HPDE6-E6E7 (cell line): Measurements from ENCODE around the gene EXD1.
"Not testable (repeated sequence)": the region's sequence is repeated elsewhere in the genome, so short reads cannot be mapped to it uniquely, and the experiment has no call there.

Experiments used
- DNase-seq: peaks from one replicate; pipeline ENCODE4 v3.0.0; 2011; ENCODE audit warnings: missing footprints; ENCODE audit errors: extremely low spot score

The EXD1 gene, protein sequence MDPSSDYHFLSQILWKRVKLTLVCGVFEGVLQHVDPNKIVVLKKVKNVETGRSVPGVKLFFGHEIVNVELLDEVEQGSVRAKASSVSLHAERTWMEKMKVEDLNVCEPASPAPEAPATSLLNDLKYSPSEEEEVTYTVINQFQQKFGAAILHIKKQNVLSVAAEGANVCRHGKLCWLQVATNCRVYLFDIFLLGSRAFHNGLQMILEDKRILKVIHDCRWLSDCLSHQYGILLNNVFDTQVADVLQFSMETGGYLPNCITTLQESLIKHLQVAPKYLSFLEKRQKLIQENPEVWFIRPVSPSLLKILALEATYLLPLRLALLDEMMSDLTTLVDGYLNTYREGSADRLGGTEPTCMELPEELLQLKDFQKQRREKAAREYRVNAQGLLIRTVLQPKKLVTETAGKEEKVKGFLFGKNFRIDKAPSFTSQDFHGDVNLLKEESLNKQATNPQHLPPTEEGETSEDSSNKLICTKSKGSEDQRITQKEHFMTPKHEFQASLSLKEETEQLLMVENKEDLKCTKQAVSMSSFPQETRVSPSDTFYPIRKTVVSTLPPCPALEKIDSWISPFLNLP

DNA sequence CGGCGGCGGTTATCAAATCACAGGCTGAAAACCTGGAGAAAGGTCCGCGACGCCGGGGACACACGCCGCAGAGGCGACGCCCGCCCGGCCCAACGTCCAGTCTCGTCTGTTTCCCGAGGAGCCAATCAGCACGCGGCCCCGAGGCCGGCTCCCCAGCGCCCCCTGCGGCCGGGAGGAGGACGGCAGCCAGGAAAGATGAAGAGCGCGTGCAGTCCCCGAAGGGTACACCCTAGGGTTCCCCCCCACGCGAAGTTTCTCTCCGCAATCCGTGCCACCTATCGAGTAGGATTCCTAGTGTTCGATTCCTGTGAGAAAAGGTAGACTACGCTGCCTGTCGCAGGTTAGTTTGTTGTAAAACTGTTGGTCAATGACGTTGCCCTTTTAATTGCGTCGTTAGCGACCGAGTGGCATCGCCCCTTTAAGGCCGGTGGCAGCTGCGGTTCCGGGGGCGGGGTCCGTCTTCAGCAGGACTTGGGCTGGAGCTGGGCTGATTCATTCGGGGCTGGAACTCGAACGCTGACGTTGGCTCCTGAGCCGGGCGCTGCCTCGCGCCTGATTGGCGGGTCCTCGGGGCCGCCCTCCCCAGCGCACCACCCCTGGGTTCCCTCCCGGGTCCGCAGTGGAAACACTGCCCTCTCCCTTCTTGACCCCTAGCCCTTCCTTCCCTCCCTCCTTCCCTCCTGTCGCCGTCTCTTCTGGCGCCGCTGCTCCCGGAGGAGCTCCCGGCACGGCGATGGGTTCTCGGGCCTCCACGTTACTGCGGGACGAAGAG is at the start of gene EXD1, which contains the start of gene CHP1:
TSS of gene EXD1 (minus strand) at position 108 of the 772 bp plus-strand sequence. CDS start 4,182 bp downstream, outside the sequence.
TSS of gene CHP1 (plus strand) at position 619 of the 772 bp plus-strand sequence. CDS start at position 734, 115 bp downstream.
- DNase-seq: peak; percentile 98

DNA sequence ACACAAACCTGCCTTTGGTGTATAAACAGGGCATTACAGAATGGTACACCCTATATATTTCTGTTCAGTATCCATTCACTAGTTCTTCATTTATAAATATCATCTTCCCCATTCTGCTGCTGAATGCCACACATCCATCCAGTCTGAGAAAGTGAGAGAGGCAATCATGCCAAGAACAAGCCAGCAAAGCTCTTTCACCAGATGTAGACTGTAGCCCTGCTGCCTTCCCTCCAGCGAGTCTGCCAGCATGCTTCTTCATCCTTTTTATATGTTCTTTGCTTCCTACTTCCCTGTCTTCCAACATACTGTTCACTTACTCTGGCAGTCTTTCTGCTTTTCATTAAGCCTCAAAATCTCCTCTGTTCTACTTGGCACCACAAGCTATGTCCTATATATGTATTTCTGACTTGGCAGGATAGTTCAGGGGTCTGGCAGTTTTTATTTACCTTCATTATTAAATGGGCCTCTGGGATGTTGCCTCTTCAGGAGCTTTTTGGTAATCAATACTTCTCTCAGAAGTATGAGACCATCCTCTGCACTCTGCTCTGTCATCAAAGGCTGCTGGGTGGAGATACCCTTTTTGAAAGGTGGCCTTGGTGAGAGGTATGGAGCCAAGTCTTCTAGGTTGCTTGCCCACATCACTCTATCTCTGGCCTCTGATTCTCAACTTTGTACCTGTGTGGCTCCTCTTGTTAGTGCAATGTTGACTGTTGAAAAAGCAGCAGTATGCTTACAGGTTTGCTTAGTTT is 49.2 kb upstream of the EXD1 start:
- no peak for DNase-seq

DNA sequence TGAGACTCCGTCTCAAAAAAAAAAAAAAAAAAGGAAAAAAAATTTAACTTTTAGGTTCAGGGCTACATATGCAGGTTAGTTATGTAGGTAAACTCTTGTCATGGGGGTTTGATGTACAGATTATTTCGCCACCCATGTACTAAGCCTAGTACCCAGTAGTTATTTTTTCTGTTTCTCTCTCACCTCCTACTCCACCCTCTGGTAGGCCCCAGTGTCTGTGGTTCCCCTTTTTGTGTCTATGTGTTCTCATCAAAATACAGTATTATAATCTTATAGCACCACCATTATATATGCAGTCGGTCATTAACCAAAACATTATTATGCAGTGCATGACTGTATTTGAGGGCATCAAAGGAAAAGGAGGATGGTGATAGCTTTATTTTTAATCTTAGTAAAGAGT is 47.8 kb upstream of the EXD1 start:
- no peak for DNase-seq

DNA sequence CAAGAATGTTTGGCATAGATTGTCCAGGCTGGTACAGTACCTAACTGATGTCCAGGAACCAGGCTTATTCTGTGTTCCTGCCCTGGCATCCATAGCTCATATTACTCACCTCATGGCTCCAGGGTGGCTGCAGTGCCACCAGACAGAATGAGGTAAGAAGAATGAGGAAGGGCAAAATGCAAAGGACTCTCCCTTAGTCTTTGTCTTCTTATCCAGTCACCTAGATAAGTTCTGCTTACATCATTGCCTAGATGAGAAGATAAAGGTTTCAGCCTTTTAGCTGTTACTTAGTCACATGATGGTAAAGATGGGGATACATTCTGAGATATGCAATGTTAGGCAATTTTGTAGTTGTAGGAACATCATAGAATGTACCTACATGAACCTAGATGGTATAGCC is 46.3 kb upstream of the EXD1 start:
- no peak for DNase-seq

DNA sequence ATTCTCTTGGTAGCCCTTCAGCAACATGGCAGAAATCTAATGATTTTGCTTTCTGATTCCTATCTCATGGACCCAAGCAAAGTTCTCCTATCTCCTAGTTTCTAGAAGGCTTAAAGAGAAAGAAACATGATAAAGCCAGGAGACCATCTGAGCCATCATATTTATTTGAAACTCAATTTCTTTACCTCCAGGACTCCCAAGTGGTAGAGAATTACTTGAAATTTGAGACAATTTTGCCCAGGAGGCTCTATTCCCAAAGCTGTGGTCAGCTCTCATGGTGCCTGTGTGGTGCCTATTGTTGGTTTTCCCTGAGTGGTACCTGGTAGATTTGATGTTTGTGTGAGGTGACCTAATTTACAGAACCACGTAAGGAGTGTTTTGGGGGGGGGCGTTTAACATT is 39.3 kb upstream of the EXD1 start:
- DNase-seq: no peak

DNA sequence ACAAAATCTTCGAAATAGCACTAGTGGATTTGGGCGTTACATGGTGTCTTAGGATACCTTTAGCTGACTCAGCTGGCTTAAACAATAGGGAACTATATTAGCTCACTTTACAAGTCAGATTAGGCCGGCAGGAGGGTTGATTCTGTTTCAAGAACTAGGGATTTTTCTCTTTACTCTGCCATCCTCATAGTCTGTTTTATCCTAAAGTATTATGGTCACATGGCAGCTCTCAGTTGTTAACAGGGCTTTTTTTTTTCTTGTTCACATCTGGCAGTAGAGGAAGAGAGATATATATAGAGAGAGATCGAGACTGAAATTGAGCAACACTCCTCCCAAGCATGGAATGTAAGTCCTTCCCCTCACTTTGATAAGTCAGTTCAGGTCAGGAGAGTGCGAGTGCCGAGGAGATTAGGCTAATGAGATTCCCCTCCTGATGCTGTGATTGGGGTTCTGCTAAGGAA is 33.4 kb upstream of the EXD1 start:
- DNase-seq: no peak

DNA sequence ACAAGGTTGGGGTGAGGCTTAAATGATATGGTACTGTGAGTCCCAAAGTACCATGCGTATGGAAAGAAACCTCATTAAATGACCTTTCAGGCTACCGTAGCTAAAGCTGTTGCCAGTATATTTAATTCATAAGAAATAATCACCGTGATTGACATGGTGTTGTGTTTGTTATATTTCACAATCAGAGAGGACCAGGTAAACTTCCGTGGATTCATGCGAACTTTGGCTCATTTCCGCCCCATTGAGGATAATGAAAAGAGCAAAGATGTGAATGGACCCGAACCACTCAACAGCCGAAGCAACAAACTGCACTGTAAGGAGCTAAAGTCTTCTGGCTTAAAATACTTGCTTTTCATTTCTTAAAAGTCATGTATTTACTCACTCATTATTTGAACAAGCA is 32.0 kb upstream of the EXD1 start:
- no peak for DNase-seq

DNA sequence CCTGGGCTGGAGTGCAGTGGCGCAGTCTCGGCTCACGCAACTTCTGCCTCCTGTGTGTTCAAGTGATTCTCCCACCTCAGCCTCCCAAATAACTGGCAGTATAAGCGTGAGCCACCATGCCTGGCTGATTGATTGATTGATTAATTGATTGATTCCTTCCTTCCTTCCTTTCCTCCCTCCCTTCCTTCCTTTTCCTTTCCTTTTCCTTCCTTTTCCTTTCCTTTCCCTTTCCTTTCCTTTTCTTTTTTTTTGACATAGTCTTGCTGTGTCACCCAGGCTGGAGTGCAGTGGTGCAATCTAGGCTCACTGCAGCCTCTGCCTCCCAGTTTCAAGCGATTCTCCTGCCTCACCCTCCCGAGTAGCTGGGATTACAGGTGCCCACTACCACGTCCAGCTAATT is 30.4 kb upstream of the EXD1 start:
- DNase-seq: not testable (repeated sequence)

DNA sequence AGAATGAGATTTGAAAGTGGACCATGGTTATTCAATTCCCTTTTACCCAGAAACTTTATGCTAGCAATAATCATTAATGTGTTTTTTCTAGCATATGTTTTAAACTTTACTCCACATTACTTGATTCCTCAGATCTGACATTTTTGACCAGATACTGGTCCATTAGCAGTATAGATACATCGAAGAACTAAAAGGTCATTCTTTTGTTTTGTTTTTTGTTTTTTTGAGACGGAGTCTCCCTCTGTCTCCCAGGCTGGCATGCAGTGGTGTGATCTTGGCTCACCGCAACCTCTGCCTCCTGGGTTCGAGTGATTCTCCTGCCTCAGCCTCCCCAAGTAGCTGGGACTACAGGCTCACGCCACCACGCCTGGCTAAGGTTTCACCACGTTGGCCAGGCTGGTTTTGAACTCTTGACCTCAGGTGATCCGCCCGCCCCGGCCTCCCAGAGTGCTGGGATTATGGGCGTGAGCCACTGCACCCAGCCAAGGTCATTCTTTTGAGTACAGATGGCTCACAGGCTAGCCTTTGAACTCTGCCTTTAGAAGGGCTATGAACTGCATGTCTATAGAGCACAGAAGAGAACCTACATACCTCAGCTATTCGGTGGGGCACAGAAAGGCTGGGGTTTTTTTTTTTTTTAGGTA is 29.1 kb upstream of the EXD1 start:
- DNase-seq: no peak

DNA sequence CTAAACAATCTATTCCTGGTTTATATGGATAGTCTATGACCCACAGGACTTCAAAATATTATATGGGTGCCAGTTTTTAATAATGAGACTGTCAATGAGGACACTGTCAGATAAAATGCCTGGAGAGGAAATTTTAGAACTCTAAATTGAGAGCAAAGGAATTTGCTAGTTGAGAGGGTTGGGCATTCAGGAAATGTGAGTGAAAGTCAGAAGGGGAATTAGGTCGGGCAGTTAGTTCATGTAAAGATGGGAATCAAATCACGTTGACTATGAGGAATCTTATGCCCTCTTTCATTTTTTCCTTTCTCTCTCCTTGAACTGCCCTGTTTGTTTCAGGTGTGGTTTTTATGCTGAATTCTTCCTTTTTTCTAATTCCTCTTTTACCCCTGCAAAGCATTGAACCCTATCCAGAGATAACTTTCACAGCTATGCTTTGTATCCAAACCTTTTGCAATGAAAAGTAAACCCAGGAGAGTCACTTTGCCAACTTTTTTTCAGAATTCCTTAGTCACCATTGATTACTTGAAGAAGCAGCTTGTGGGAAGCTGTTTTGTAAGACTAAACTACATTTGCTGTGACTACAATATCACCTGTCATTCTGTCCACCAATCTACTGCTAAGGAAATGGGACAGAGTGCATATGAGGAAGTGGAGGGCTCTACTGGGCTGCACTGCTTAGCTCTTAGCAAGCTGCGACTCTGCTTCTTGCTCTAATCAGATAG is 28.4 kb upstream of the EXD1 start:
- no peak for DNase-seq

DNA sequence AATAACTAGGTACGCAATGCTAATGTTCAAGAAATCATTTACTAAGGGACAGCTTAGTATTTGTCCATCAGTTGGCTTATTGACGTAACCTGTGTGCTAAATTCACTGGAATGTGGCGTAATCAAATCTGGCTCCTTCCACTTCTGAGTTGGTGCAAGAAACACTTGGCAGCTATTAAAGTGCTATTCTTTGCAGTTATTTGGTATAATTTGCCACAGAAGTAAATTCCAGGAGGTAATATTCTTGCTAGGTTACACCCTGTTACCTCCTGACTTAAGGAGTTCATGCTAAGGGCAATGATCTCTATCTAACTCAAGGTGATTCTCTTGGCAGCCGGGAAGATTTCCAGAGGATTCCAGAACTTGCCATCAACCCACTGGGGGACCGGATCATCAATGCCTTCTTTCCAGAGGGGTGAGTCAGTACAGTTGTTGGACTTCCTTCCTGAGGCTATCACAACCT is 26.1 kb upstream of the EXD1 start:
- no peak for DNase-seq

DNA sequence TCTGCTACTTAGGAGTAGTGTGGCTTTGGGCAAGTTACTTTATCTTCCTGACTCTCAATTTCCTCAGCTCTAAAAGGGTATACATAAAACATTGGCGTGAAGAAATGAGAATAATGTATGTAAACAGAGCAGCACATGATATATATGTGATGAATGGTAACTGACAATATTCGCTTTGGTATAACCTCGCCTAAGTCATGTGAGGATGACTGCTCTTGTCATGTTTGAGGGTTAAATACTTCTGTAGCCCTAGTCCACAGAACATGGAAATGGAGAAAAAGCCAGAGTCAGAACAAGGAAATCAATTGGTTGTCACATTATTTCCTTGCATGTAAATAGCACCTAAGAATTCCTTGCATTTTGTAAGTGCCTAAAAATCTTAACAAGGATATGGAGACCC is 25.5 kb upstream of the EXD1 start:
- DNase-seq: no peak

DNA sequence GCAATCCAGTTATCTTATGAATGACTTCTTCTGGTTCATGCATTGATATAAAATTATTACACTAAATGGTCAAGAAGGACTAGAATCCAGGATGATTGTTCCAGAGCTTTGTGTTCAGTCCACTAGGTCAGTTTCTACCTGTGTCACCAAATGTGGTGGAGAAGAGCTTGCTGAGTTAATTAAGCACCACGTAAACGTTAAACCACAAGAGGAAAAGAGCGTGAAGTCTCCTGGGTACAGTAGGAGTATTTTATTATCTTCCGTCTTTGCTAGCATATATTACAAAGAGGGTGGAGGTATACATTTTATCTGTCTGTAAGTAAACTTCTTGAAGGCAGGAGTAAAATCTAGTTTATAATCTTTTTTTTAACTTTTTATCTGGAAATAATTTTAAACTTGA is 24.0 kb upstream of the EXD1 start:
- DNase-seq: no peak

DNA sequence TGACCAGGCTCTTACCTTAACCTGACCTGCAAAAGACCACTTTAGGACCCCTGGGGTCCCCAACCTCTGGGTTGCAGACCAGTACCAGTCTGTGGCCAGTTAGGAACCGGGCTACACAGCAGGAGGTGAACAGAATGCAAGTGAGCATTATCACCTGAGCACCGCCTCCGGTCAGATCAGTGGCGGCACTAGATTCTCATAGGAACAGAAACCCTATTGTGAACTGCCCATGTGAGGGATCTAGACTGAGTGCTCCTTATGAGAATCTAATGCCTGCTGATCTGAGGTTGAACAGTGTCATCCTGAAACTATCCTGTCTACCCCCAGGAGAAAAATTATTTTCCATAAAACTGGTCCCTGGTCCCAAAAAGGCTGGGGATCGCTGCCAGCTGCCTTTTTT is 20.9 kb upstream of the EXD1 start:
- no peak for DNase-seq

DNA sequence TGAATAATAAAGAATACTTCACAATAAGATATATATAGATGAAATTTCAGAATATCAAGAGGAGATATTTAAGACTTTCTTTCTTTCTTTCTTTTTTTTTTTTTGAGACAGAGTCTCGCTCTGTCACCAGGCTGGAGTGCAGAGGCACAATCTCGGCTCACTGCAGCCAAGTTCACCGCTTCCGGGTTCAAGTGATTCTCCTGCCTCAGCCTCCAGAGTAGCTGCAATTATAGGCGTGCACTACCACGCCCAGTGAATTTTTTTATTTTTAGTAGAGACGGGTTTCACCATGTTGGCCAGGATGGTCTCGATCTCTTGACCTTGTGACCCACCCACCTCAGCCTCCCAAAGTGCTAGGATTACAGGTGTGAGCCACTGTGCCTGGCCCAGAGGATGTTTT is 20.2 kb upstream of the EXD1 start:
- not testable (repeated sequence) for DNase-seq

DNA sequence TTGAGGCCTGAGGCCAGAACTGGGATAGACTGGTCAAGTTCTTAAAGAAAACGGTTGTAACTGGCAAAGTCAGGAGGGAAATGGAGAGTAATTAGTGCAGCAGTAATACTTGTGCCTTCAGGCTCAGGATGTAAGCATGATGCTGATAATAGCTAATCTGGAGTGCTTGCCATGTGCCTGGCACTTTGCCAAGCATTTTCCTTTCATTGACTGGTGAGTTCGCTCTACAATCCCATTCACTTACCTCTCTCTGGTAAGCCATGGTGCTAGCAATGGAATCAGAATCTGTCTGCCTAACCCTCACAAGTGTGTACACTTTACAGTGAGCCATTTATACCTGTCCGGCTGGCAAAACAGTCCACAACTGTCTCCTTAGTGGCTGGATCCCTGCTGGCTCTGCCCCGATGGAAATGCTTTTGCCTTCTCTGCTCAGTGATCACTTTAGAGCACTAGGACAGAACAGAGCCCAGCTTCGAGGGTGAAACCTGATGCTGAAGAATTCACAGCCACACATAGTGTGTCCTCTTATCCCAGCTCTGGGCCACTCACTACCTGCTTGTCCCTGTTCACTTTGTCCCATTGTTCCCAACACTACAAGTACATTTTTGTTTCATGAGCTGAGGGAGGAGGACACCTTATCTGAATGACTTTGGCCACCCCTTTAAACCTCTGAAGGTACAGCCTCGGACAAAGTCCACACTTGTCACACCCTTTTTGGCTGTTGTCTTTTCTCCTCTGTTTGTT is 10.8 kb upstream of the EXD1 start:
- no peak for DNase-seq

DNA sequence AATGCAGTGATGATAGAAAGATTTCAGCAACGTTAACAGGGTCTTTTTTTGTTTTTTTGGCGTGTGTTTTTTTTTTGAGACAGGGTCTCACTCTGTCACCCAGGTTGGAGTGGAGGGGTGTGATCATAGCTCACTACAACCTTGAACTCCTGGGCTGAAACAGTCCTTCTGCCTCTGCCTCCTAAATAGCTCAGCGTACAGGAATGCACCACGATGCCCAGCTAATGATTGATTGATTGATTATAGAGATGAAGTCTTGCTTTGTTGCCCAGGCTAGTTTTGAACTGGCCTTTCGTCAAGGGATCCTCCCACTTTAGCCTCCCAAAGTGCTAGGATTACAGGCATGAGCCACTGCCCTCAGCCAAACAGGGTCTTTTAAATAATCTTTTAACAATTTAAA is 7.5 kb upstream of the EXD1 start:
- no peak for DNase-seq

DNA sequence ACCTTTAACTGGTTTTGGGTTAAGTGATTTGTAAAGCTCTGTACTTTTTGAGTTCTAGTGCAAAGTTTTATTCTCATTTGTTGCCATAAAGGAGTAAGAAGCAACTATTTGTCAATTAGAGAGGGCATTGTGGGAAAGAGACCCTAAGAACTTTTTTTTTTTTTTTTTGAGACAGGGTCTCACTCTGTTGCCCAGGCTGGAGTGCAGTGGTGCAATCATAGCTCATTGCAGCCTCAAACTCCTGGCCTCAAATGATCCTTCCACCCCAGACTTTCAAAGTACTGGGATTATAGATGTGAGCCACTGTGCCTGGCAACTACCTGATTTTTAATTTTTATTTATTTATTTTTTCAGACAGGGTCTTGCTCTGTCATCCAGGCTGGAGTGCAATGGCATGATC is 5.4 kb upstream of the EXD1 start:
- DNase-seq: no peak

DNA sequence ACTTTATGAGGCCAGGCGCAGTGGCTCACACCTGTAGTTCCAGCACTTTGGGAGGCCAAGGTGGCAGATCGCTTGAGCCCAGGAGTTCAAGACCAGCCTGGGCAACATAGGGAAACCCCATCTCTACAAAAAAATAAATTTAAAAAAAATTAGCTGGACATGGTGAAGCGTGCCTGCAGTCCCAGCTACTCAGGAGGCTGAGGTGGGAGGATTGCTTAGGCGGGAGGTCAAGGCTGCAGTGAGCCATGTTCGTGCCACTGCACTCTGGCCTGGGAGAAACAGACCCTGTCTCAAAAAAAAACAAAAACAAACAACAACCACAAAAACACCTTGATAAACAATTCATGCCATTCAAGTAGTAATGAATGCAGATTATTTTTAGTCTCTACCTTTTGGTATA is 4.7 kb upstream of the EXD1 start:
- not testable (repeated sequence) for DNase-seq

DNA sequence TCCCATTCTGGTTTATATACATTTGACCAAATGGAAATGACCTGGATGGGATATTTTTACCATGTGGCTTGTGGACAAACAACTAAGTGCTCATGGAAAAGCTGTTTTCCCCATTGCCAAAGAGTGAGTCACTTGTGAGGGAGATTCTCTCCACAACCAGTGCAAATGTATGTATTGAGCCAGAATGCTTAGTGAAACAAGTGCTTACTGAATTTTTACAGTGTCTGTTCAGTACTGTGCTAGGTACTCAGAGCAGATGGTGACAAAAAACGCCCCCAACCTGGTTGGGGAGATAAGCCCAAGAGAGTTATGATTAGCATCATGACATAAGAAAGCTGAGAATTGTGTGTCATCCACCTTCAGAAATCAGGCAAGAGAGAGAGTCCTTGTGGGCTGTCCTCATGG is 2.8 kb upstream of the EXD1 start:
- no peak for DNase-seq
